Measurements from ENCODE around the gene AP1B1. TPM values are rescaled to one million over a fixed set of nuclear protein-coding genes. Genes with fewer than 3 reads are reported as not detected.
A peak's percentile ranks its signal among the peaks of the same experiment; 100 is the strongest.

Gene AP1B1
- polyA plus RNA-seq, 2 of the 4 experiments (the other 2 are of a cell fraction), result 22.5 to 27.0 TPM

DNA sequence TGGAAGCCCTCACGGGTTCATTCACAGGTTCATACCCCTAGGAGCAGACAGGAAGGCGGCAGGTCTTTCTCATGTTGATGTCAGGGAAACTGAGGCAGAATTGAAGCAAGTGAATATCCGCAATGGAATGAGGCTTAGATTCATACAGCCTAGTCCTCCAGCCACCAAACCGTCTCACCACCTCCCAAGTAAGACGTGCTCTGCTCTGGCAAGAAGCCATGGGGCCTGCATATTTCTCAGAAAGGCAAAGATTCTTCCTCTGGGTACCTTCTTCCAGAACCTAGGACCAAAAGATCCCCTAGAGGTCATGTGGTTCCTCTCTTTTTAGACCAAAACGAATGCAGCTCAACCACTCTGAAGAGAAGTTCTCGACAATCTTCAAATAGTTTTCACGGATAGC, 1.7 kb downstream of the AP1B1 start:
- CTCF ChIA-PET, result interaction anchor here (0.8 kb wide), 1 partner anchor 138 kb away, joined by 5 read pairs; no protein-coding TSS in a partner anchor
- FAIRE-seq (no peak), DNase-seq (ENCODE audit: low read depth in 1 of 2, low spot score in 1 of 2) (no peak), ATAC-seq (no peak)
- Histone ChIP-seq H3K4me1 (peaks cover 22% of the 10 kb centered on the region), H3K27ac (no peak overlapping the region), H3K9me3 (no peaks in the 10 kb centered on the region), H3K4me3 (no peak overlapping the region), H3K4me2 (no peak overlapping the region)
- POLR2A ChIA-PET, result no interaction called here
- 90% methylated on average over 8 of the region's 8 CpGs for WGBS (ENCODE audit: missing lambda C conversion rate)
- TF ChIP-seq, protein P1, sequence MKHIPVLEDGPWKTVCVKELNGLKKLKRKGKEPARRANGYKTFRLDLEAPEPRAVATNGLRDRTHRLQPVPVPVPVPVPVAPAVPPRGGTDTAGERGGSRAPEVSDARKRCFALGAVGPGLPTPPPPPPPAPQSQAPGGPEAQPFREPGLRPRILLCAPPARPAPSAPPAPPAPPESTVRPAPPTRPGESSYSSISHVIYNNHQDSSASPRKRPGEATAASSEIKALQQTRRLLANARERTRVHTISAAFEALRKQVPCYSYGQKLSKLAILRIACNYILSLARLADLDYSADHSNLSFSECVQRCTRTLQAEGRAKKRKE (CRISPR knock-in tag; IDR thresholded peaks at IDR 0.05; ENCODE audit: low read depth), result no peak
- TF ChIP-seq KDM1A (IDR thresholded peaks at IDR 0.05; ENCODE audit: low read depth) (no peak), MYC (IDR thresholded peaks at IDR 0.05; ENCODE audit: borderline replicate concordance, low read length) (no peak), EP300 (IDR thresholded peaks at IDR 0.05) (no peak), RAD21 (conservative IDR thresholded peaks at IDR 0.05 in 1 of 2, IDR thresholded peaks at IDR 0.05 in 1 of 2) (no peak), ZNF302 (CRISPR knock-in tag; IDR thresholded peaks at IDR 0.05) (no peak), JUN (IDR thresholded peaks at IDR 0.05) (no peak), PHF8 (IDR thresholded peaks at IDR 0.05; ENCODE audit: borderline replicate concordance, low read depth) (no peak), EHF (CRISPR knock-in tag; IDR thresholded peaks at IDR 0.05) (no peak), NPAS2 (CRISPR knock-in tag; IDR thresholded peaks at IDR 0.05; ENCODE audit: borderline replicate concordance) (no peak), MAZ (IDR thresholded peaks at IDR 0.05; ENCODE audit: borderline replicate concordance, low read depth, low read length) (no peak), RARB (CRISPR knock-in tag; IDR thresholded peaks at IDR 0.05) (no peak)

DNA sequence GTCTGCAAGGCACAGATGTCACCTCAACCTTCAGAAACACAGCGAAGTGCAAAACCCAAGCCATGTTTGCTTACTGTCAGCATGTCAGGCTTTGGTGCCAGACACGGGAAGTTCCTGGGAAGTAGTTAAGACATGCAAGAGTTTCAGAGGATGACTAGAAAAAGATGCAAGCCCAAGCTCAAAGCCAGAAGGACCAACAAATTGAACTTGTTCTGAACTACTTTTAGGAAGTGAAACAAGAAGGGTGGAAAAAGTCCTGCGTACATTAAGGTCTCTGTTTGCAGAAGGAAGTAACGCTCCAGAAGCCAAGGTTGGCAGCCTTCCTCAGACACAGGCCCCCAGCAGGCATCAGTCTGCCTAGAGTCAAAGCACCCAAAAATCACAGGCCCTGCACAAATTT, 2.6 kb downstream of the AP1B1 start:
- Histone ChIP-seq H3K9me3 (no peaks in the 10 kb centered on the region), H3K4me2 (no peak overlapping the region; the same call in 2 of the 3 replicates), H3K27ac (no peak overlapping the region), H3K4me3 (no peak overlapping the region), H3K4me1 (peaks cover 22% of the 10 kb centered on the region)
- no peak for TF ChIP-seq CBX8 (IDR thresholded peaks at IDR 0.05)
- WGBS (ENCODE audit: missing lambda C conversion rate), result 43% methylated on average over 4 of the region's 4 CpGs
- POLR2A ChIA-PET, result no interaction called here
- DNase-seq (ENCODE audit: low read depth in 1 of 2, low spot score in 1 of 2) (no peak), FAIRE-seq (no peak), ATAC-seq (no peak)
- CTCF ChIA-PET, result interaction anchor here (1.0 to 1.3 kb wide), 2 partner anchors 9 to 11 kb away, joined by 3 to 4 read pairs; no protein-coding TSS in a partner anchor

DNA sequence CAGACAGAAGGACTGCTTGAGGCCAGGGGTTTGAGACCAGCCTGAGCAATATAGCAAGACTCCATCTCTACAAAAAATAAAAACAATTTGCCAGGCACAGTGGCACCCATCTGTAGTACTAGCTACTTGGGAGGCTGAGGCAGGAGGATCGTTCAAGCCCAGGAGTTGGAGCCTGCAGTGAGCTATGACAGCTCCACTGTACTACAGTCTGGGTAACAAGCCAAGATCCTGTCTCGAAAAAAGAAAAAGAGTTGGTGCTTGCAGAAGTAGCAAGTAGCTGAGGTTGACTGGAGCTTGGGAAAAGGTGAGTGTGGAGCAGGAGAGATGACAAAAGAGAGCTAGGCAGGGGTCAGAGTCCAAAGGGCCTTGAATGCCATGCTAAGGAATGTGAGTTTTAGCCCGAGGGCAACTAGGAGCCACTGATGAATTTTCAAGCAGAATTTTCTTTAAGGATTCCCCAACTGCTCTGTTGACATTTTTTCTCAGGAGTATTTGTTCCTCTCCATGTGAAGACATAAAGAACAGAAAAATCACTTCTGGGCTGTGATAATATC, 3.1 kb downstream of the AP1B1 start:
- ChIA-PET POLR2A (no interaction called here), CTCF (interaction anchor here (1.0 to 1.3 kb wide), 2 partner anchors 9 to 10 kb away, joined by 3 to 4 read pairs; no protein-coding TSS in a partner anchor)
- WGBS (ENCODE audit: missing lambda C conversion rate), result 65% methylated on average over 3 of the region's 3 CpGs
- DNase-seq (ENCODE audit: low read depth in 1 of 2, low spot score in 1 of 2) (no peak), ATAC-seq (no peak), FAIRE-seq (no peak)
- H3K9me3 ChIP-seq, result no peaks in the 10 kb centered on the region
- H3K4me3 ChIP-seq, result no peak overlapping the region
- peak overlapping the region; percentile 14; the same call in 1 of the 3 replicates for H3K4me2 ChIP-seq
- no peak overlapping the region for H3K27ac ChIP-seq
- no peak for TF ChIP-seq RAD21 (conservative IDR thresholded peaks at IDR 0.05 in 1 of 2, IDR thresholded peaks at IDR 0.05 in 1 of 2)
- no peak for TF ChIP-seq BHLHE40 (IDR thresholded peaks at IDR 0.05; ENCODE audit: low read depth, low read length)
- no peak for TF ChIP-seq ESRRA (IDR thresholded peaks at IDR 0.05; ENCODE audit: borderline replicate concordance, low read length)
- peaks cover 22% of the 10 kb centered on the region for H3K4me1 ChIP-seq

DNA sequence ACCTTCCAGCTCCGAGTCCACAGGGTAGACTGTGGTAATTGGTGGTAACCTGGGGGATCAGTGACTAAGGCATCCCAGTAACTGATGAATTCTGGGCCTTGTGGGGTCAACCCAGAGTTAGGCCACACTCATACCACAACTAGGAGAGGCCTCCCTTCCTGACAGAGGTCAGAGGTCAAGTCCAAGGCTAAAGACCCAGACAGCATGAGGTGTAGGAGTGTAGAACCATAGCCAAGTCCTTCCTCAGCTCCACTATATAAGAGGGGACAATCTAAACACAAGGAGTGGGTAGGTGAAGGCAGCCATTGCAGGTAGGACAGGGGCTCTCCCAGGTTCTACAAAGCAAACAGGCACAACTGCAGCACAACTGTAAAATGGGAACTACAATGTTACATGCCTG, 4.6 kb downstream of the AP1B1 start:
- TF ChIP-seq RFX5 (IDR thresholded peaks at IDR 0.05), result no peak
- no peak for TF ChIP-seq GATA3 (IDR thresholded peaks at IDR 0.05; ENCODE audit: borderline replicate concordance)
- TF ChIP-seq KDM1A (IDR thresholded peaks at IDR 0.05; ENCODE audit: low read depth), result no peak
- FAIRE-seq (no peak), DNase-seq (ENCODE audit: low read depth in 1 of 2, low spot score in 1 of 2) (no peak), ATAC-seq (no peak)
- Histone ChIP-seq H3K9me3 (no peaks in the 10 kb centered on the region), H3K4me1 (peaks cover 19% of the 10 kb centered on the region), H3K27ac (no peak overlapping the region), H3K4me2 (no peak overlapping the region), H3K4me3 (no peak overlapping the region)
- ChIA-PET CTCF (interaction anchor here (0.7 kb wide), 1 partner anchor 224 kb away, joined by 3 read pairs; no protein-coding TSS in a partner anchor), POLR2A (no interaction called here)
- WGBS (ENCODE audit: missing lambda C conversion rate), result 60% methylated on average over 1 of the region's 1 CpG

Data from A549 (cell line).